Right lobe of liver (tissue), 4 donors: Measurements from ENCODE around the gene GLOD5.

Experiments
- CTCF ChIP-seq, 4 donors: fragments of 200-600 bp in 3 of 4; fragments of 450-650 bp in 1 of 4; IDR thresholded peaks; one replicate each; pipeline versions ENCODE4 v1.5.1 to v1.8.0; 2016 to 2022; ENCODE audit warnings: antibody characterized with exemption in 4 of 4, mild to moderate bottlenecking in 2 of 4
- POLR2A ChIP-seq: fragments of 450-650 bp; IDR thresholded peaks from one replicate; pipeline ENCODE4 v1.6.1; 2017; ENCODE audit warnings: antibody characterized with exemption, mild to moderate bottlenecking
- donor health status: DM: no; HTN: no; CAD: no.
- donor health status: DM: no; HTN: no; CAD: no.
- donor health status: DM: no; HTN: yes; CAD: no.

- TF ChIP-seq CTCF (IDR thresholded peaks at IDR 0.05) (no peak), POLR2A (no peak)
Observed at GRCh38 chrX:48793935-48794334, 32.4 kb downstream of the GLOD5 start.
